Measurements from ENCODE around the gene SLC10A6.

Gene SLC10A6

DNA sequence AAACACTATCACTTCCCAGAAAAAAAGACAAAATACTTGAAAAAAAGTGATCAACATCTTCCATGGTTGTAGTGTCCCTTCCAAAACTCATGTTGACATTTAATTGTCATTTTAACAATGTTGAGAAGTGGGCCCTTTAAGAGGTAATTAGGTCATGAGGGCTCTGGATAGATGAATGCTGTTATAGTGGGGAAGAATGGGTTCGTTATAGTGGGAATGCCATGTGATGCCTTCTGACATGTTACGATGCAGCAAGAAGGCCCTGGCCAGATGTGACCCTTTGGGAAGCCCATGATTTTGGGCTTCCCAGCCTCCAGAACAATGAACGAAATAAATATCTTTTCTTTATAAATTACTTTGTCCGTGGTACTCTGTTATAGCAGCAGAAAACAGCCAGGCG lies 4.0 kb upstream of the SLC10A6 start:
- DNase-seq (ENCODE audit: low read depth) = no peak
- TF ChIP-seq, protein P1, sequence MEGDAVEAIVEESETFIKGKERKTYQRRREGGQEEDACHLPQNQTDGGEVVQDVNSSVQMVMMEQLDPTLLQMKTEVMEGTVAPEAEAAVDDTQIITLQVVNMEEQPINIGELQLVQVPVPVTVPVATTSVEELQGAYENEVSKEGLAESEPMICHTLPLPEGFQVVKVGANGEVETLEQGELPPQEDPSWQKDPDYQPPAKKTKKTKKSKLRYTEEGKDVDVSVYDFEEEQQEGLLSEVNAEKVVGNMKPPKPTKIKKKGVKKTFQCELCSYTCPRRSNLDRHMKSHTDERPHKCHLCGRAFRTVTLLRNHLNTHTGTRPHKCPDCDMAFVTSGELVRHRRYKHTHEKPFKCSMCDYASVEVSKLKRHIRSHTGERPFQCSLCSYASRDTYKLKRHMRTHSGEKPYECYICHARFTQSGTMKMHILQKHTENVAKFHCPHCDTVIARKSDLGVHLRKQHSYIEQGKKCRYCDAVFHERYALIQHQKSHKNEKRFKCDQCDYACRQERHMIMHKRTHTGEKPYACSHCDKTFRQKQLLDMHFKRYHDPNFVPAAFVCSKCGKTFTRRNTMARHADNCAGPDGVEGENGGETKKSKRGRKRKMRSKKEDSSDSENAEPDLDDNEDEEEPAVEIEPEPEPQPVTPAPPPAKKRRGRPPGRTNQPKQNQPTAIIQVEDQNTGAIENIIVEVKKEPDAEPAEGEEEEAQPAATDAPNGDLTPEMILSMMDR (IDR thresholded peaks at IDR 0.05; ENCODE audit: control insufficient read depth, insufficient read depth, low read depth, low read length, missing control alignments) = no peak
- no peak overlapping the region for H3K4me3 ChIP-seq (ENCODE audit: control insufficient read depth, low read depth, low read length)

DNA sequence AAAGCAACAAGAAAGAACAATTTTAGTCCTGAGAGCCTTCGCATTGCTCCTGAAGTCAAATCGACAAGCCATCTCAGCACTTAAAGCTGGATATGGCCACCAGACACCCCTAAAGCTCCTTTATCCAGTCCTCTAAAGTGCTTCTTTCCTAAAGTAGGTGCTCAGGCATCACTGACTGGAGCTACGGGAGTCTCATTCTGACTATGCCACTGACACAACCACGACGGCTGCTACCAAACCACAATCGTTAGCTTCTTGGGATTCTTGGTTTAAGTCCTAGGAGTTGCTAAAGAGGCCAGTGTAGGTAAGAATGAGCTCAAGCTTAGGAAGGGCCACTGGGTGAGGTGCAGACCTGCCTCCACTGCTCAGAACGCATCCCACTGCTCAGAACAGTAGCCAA lies 1.0 kb downstream of the SLC10A6 start:
- H3K4me3 ChIP-seq (ENCODE audit: control insufficient read depth, low read depth, low read length) = no peak overlapping the region
- DNase-seq (ENCODE audit: low read depth) = no peak
- TF ChIP-seq, protein P1 (IDR thresholded peaks at IDR 0.05; ENCODE audit: control insufficient read depth, insufficient read depth, low read depth, low read length, missing control alignments) = no peak

DNA sequence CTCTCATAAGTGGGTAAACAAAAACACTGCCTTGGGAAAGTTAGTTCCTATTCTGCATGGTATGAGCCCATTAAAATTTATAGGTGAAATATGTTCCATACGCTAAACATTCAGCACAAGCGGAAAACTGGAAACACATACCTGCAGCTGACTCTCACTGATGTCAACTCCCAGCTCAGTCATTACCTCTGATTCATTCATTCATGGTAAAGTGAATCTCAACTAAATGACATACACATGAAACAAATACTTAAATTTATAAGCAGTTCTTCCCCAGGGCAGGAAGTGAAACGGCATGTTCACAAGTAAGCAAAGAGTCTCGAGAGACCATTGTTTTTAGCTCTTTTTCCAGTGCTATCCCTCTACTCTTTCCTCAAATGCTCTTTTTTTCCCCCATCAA lies 1.6 kb downstream of the SLC10A6 start:
- H3K4me3 ChIP-seq (ENCODE audit: control insufficient read depth, low read depth, low read length) = no peak overlapping the region
- no peak for DNase-seq (ENCODE audit: low read depth)
- TF ChIP-seq, protein P1 (IDR thresholded peaks at IDR 0.05; ENCODE audit: control insufficient read depth, insufficient read depth, low read depth, low read length, missing control alignments) = no peak

DNA sequence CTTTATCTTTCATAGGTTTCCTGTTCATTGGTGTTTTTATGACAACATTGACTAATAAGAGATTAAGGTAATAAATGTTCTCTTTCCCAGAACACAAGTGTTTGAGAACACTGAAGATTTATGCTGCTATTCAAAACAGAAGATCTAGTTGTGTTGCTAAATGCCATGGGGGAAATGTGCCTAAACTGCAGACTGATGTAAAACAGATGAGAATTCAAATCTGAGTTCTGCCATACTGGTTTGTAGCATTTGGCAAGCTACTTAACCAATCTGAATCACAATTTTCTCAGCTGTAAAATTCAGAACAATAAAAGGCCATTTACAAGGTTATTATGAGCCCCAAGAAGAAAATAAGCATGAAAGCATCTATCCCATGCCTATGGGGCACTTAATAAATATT lies 2.3 kb downstream of the SLC10A6 start:
- no peak overlapping the region for H3K4me3 ChIP-seq (ENCODE audit: control insufficient read depth, low read depth, low read length)
- TF ChIP-seq, protein P1 (IDR thresholded peaks at IDR 0.05; ENCODE audit: control insufficient read depth, insufficient read depth, low read depth, low read length, missing control alignments) = no peak
- DNase-seq (ENCODE audit: low read depth) = peak; percentile 86

DNA sequence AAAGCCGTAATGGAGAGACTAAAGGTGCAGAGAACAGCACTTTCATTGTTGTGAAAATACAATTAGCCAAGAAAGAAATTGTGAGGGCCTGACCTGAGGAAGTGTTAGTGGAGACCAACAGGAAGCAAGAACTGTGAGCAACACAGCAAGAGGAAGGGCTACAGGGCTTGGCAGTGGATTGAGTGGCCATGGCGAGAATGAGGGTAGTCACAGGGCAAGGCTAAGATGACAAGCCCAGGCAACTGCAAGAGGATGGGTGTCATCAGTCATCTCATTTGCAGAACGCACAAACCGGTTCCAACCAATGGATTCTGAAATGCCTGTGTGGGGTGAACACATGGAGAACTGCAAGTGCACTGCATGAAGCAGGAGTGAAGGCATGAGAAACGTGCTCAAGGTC lies 3.6 kb downstream of the SLC10A6 start:
- TF ChIP-seq, protein P1 (IDR thresholded peaks at IDR 0.05; ENCODE audit: control insufficient read depth, insufficient read depth, low read depth, low read length, missing control alignments) = no peak
- DNase-seq (ENCODE audit: low read depth) = no peak
- no peak overlapping the region for H3K4me3 ChIP-seq (ENCODE audit: control insufficient read depth, low read depth, low read length)

DNA sequence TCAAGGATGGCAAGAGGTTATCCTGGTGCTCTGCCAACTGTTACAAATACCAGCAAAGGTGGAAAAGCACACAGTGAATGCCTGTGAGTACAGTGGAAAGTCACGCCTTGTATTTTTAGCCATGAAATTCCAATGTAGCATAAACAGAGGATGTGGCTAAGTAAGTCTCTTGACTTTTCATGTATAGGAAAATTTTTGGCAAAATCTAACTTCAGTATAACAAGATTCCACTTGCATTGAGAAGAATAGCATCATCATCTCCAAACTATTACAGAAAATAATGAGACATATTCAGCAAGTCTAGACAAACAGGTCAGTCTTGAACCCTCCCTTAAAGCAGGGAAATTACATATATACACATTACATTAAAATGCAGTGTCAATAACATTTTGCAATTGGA lies 7.9 kb downstream of the SLC10A6 start:
- TF ChIP-seq, protein P1 (IDR thresholded peaks at IDR 0.05; ENCODE audit: control insufficient read depth, insufficient read depth, low read depth, low read length, missing control alignments) = no peak
- DNase-seq (ENCODE audit: low read depth) = no peak
- H3K4me3 ChIP-seq (ENCODE audit: control insufficient read depth, low read depth, low read length) = no peak overlapping the region

DNA sequence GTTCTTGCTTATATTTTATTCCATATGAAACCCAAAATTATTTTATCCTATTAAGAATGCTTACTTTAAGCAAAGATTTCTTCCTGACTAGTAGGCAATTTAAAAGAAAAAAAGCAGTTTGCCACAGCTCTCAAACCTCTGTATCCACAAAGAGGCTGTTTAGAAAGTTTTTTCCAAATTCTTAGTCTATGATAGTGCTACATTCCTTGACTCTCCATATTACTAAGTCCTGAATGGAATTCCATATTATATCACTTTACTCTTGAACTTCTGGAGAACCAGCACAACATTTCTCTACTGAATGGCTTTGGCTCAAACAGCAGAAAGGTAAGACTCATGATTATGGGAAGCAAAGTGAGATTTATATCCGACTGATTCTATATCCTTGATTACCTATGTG lies 8.3 kb downstream of the SLC10A6 start:
- TF ChIP-seq, protein P1 (IDR thresholded peaks at IDR 0.05; ENCODE audit: control insufficient read depth, insufficient read depth, low read depth, low read length, missing control alignments) = no peak
- DNase-seq (ENCODE audit: low read depth) = no peak
- H3K4me3 ChIP-seq (ENCODE audit: control insufficient read depth, low read depth, low read length) = no peak overlapping the region

Data from AG09309 (cell line).